IMR-90 (cell line): ENCODE data around the gene SLC5A10.
"Not testable (repeated sequence)": the region's sequence is repeated elsewhere in the genome, so short reads cannot be mapped to it uniquely, and the experiment has no call there.

Experiments
- BHLHE40 ChIP-seq: fragments of 150-350 bp; IDR thresholded peaks from 2 replicates; pipeline ENCODE4 v1.6.1; 2016; ENCODE audit warnings: mild to moderate bottlenecking, low read depth, low read length
- CEBPB ChIP-seq: IDR thresholded peaks from 2 replicates; pipeline ENCODE4 v1.6.1; 2012; ENCODE audit warnings: low read depth, low read length, improper control_type of control experiment
- CHD1 ChIP-seq: IDR thresholded peaks from 2 replicates; pipeline ENCODE4 v1.6.1; 2012; ENCODE audit warnings: low read depth, low read length, improper control_type of control experiment
- CTCF ChIP-seq: conservative IDR thresholded peaks from 2 replicates; pipeline ENCODE4 v1.5.1; 2012; ENCODE audit warnings: mild to moderate bottlenecking, low read depth, low read length, improper control_type of control experiment
- FOS ChIP-seq: fragments of 150-350 bp; IDR thresholded peaks from 2 replicates; pipeline ENCODE4 v1.6.1; 2016; ENCODE audit warnings: low read depth, low read length
- MAZ ChIP-seq: IDR thresholded peaks from 2 replicates; pipeline ENCODE4 v1.6.1; 2012; ENCODE audit warnings: low read depth, mild to moderate bottlenecking, low read length, improper control_type of control experiment, moderate library complexity, borderline replicate concordance
- MXI1 ChIP-seq: IDR thresholded peaks from 2 replicates; pipeline ENCODE4 v1.6.1; 2012; ENCODE audit warnings: low read depth, mild to moderate bottlenecking, low read length, moderate library complexity, borderline replicate concordance
- POLR2A ChIP-seq: IDR thresholded peaks from 2 replicates; pipeline ENCODE4 v1.6.1; 2012; ENCODE audit warnings: mild to moderate bottlenecking, low read depth, low read length
- RAD21 ChIP-seq: IDR thresholded peaks from 2 replicates; pipeline ENCODE4 v1.6.1; 2012; ENCODE audit warnings: low read length, improper control_type of control experiment
- RCOR1 ChIP-seq: IDR thresholded peaks from 2 replicates; pipeline ENCODE4 v1.6.1; 2012; ENCODE audit warnings: mild to moderate bottlenecking, low read length, improper control_type of control experiment; ENCODE audit not compliant: insufficient replicate concordance
- RFX5 ChIP-seq: IDR thresholded peaks from 2 replicates; pipeline ENCODE4 v1.8.0; 2012; ENCODE audit warnings: low read depth, mild to moderate bottlenecking, low read length, moderate library complexity
- TF ChIP-seq, protein P1 (sequence below): fragments of 150-350 bp; IDR thresholded peaks from 2 replicates; pipeline ENCODE4 v1.6.1; 2016; ENCODE audit warnings: low read depth, mild to moderate bottlenecking, low read length, moderate library complexity, borderline replicate concordance

- not testable (repeated sequence) for TF ChIP-seq CTCF, CHD1, POLR2A, CEBPB, FOS, RAD21, BHLHE40, MXI1, RFX5, RCOR1, MAZ
- TF ChIP-seq, protein P1, sequence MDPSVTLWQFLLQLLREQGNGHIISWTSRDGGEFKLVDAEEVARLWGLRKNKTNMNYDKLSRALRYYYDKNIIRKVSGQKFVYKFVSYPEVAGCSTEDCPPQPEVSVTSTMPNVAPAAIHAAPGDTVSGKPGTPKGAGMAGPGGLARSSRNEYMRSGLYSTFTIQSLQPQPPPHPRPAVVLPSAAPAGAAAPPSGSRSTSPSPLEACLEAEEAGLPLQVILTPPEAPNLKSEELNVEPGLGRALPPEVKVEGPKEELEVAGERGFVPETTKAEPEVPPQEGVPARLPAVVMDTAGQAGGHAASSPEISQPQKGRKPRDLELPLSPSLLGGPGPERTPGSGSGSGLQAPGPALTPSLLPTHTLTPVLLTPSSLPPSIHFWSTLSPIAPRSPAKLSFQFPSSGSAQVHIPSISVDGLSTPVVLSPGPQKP = not testable (repeated sequence)
These were observed 90.4 kb downstream of the SLC5A10 start for GRCh38 chr17:19042369-19042768.
